MM.1S (cell line): Measurements from ENCODE around the gene TMEM114.

ENCODE experiments used
- DNase-seq: peaks from one replicate; pipeline ENCODE4 v3.0.0-alpha.2; 2015
- H2AFZ ChIP-seq: fragments of 300-600 bp; sonication (generic); 2 replicates; pipeline ENCODE4 v1.6.0; 2016; ENCODE audit warnings: antibody characterized with exemption, low read length
- H3F3A ChIP-seq: fragments of 300-600 bp; sonication (generic); 2 replicates; pipeline ENCODE4 v1.6.1; 2016; ENCODE audit warnings: mild to moderate bottlenecking, antibody characterized with exemption, low read length, moderate library complexity, mixed read lengths; ENCODE audit not compliant: insufficient read depth
- H3K27ac ChIP-seq: fragments of 300-600 bp; sonication (generic); 2 replicates; pipeline ENCODE4 v1.5.1; 2016; ENCODE audit warnings: mild to moderate bottlenecking, low read length
- H3K27me3 ChIP-seq: fragments of 300-600 bp; sonication (generic); replicated peaks from 2 replicates; pipeline ENCODE4 v1.6.0; 2016; ENCODE audit warnings: low read length; ENCODE audit not compliant: insufficient read depth
- H3K36me3 ChIP-seq: fragments of 300-600 bp; sonication (generic); replicated peaks from 2 replicates; pipeline ENCODE4 v1.6.1; 2016; ENCODE audit warnings: mild to moderate bottlenecking, low read length, mixed read lengths; ENCODE audit not compliant: insufficient read depth
- H3K4me1 ChIP-seq: fragments of 300-600 bp; sonication (generic); 2 replicates; pipeline ENCODE4 v1.6.1; 2016; ENCODE audit warnings: low read length, mixed read lengths
- H3K4me2 ChIP-seq: fragments of 300-600 bp; sonication (generic); 2 replicates; pipeline ENCODE4 v1.6.0; 2016; ENCODE audit warnings: low read depth, low read length
- H3K4me3 ChIP-seq: fragments of 300-600 bp; sonication (generic); 2 replicates; pipeline ENCODE4 v1.5.1; 2016; ENCODE audit warnings: low read length, mixed read lengths
- H3K79me2 ChIP-seq: fragments of 300-600 bp; sonication (generic); 2 replicates; pipeline ENCODE4 v1.6.1; 2016; ENCODE audit warnings: mixed run types, low read length, mixed read lengths
- H3K9ac ChIP-seq: fragments of 300-600 bp; sonication (generic); 2 replicates; pipeline ENCODE4 v1.6.1; 2016; ENCODE audit warnings: low read length, mixed read lengths
- H3K9me2 ChIP-seq: fragments of 300-600 bp; sonication (generic); replicated peaks from 2 replicates; pipeline ENCODE4 v1.6.1; 2016; ENCODE audit warnings: mild to moderate bottlenecking, low read length, mixed read lengths; ENCODE audit not compliant: insufficient read depth
- H3K9me3 ChIP-seq: fragments of 300-600 bp; sonication (generic); replicated peaks from 2 replicates; pipeline ENCODE4 v1.6.1; 2016; ENCODE audit warnings: mild to moderate bottlenecking, low read length, mixed read lengths; ENCODE audit not compliant: insufficient read depth
- H4K20me1 ChIP-seq: fragments of 300-600 bp; sonication (generic); 2 replicates; pipeline ENCODE4 v1.6.1; 2016; ENCODE audit warnings: mild to moderate bottlenecking, low read length, moderate library complexity, mixed read lengths; ENCODE audit not compliant: insufficient read depth
- CTCF ChIP-seq: fragments of 300-600 bp; sonication (generic); IDR thresholded peaks from 2 replicates; pipeline ENCODE4 v1.5.1; 2016; ENCODE audit warnings: antibody characterized with exemption, low read length, mixed read lengths
- EZH2 ChIP-seq: fragments of 300-600 bp; sonication (generic); optimal IDR thresholded peaks from 2 replicates; pipeline ENCODE3; 2017; ENCODE audit warnings: low read depth, mild to moderate bottlenecking, antibody characterized with exemption, low read length, mixed read lengths
- EZH2phosphoT487 ChIP-seq: fragments of 300-600 bp; sonication (generic); IDR thresholded peaks from 2 replicates; pipeline ENCODE4 v1.6.1; 2018; ENCODE audit warnings: antibody characterized with exemption, low read length

Gene TMEM114

GRCh38 chr16:8622315-8622656, 32.0 kb upstream of the TMEM114 start:
- peak overlapping the region; percentile 96 for H3K9ac ChIP-seq
- H3K27me3 ChIP-seq, result no peaks in the 10 kb centered on the region
- H3F3A ChIP-seq, result no peaks in the 10 kb centered on the region
- peak overlapping the region; percentile 71 for H3K4me2 ChIP-seq
- peaks cover 3% of the 10 kb centered on the region for H3K36me3 ChIP-seq
- H3K9me2 ChIP-seq, result no peaks in the 10 kb centered on the region
- H3K27ac ChIP-seq, result no peak overlapping the region
- no peaks in the 10 kb centered on the region for H3K9me3 ChIP-seq
- H2AFZ ChIP-seq, result peak overlapping the region; percentile 89
- peaks cover 49% of the 10 kb centered on the region for H3K79me2 ChIP-seq
- H3K4me1 ChIP-seq, result no peaks in the 10 kb centered on the region
- H4K20me1 ChIP-seq, result no peaks in the 10 kb centered on the region
- TF ChIP-seq EZH2phosphoT487, result no peak
- no peak for TF ChIP-seq CTCF
- TF ChIP-seq EZH2, result no peak
- peak overlapping the region; percentile 96 for H3K4me3 ChIP-seq
- peak; percentile 9 for DNase-seq

- peak; percentile 88 for DNase-seq
- Histone ChIP-seq H4K20me1 (no peaks in the 10 kb centered on the region), H3K4me2 (peak within 1 kb of the TSS; percentile 71), H3K79me2 (peaks cover 45% of the 10 kb centered on the region), H3F3A (no peaks in the 10 kb centered on the region), H3K27me3 (no peaks in the 10 kb centered on the region), H3K9ac (peak within 1 kb of the TSS; percentile 96), H3K4me3 (peak within 1 kb of the TSS; percentile 96), H3K27ac (peak within 1 kb of the TSS; percentile 3; the same call in 1 of the 2 replicates), H3K9me3 (no peaks in the 10 kb centered on the region), H3K36me3 (no peaks in the 10 kb centered on the region; the same call in 1 of the 2 replicates), H2AFZ (peak within 1 kb of the TSS; percentile 89), H3K4me1 (no peaks in the 10 kb centered on the region), H3K9me2 (no peaks in the 10 kb centered on the region)
- TF ChIP-seq EZH2 (no peak), CTCF (no peak), EZH2phosphoT487 (no peak)
Measured at GRCh38 chr16:8621572-8622314, 31.4 kb upstream of the TMEM114 start, which contains the start of gene METTL22. METTL22 (plus strand) TSS chr16:8621698; CDS start chr16:8625666, 3,968 bp downstream.

GRCh38 chr16:8621222-8621571, 30.9 kb upstream of the TMEM114 start:
- Histone ChIP-seq H3F3A (no peaks in the 10 kb centered on the region), H3K9me2 (no peaks in the 10 kb centered on the region), H3K4me3 (peak overlapping the region; percentile 96), H3K4me2 (peak overlapping the region; percentile 52; the same call in 1 of the 2 replicates), H3K27me3 (no peaks in the 10 kb centered on the region), H2AFZ (peak overlapping the region; percentile 89), H3K27ac (no peak overlapping the region), H4K20me1 (no peaks in the 10 kb centered on the region), H3K4me1 (no peaks in the 10 kb centered on the region), H3K9ac (peak overlapping the region; percentile 96), H3K36me3 (no peaks in the 10 kb centered on the region; the same call in 1 of the 2 replicates), H3K9me3 (no peaks in the 10 kb centered on the region), H3K79me2 (peaks cover 44% of the 10 kb centered on the region)
- TF ChIP-seq CTCF (no peak), EZH2phosphoT487 (no peak), EZH2 (no peak)
- no peak for DNase-seq
